Suprapubic skin (tissue), 4 donors: Measurements from ENCODE around the gene MUSTN1. TPM values are rescaled to one million over a fixed set of nuclear protein-coding genes. Genes with fewer than 3 reads are reported as not detected.
A peak's percentile ranks its signal among the peaks of the same experiment; 100 is the strongest.

Source experiments
- DNase-seq, 2 donors: peaks; one replicate each; pipeline ENCODE4 v3.0.0-alpha.2; 2019; ENCODE audit warnings: low spot score in 2 of 2
- H3K27ac ChIP-seq: fragments of 200-600 bp; sonication (generic); one replicate; pipeline ENCODE4 v1.5.1; 2019
- H3K27me3 ChIP-seq: fragments of 200-600 bp; sonication (generic); one replicate; pipeline ENCODE4 v1.5.1; 2019
- H3K36me3 ChIP-seq: fragments of 200-600 bp; sonication (generic); one replicate; pipeline ENCODE4 v1.5.1; 2019
- H3K4me1 ChIP-seq: fragments of 200-600 bp; sonication (generic); one replicate; pipeline ENCODE4 v1.5.1; 2019
- H3K4me3 ChIP-seq: fragments of 200-600 bp; sonication (generic); one replicate; pipeline ENCODE4 v1.5.1; 2019; ENCODE audit warnings: mild to moderate bottlenecking
- H3K9me3 ChIP-seq: fragments of 200-600 bp; sonication (generic); one replicate; pipeline ENCODE4 v1.5.1; 2019
- EP300 ChIP-seq: sonication (generic); formaldehyde crosslinking; IDR thresholded peaks from one replicate; pipeline ENCODE4 v1.6.1; 2017; ENCODE audit warnings: antibody characterized with exemption
- POLR2A ChIP-seq, 2 donors: fragments of 450-650 bp; IDR thresholded peaks; one replicate each; pipeline ENCODE4 v1.6.1; 2017; ENCODE audit warnings: antibody characterized with exemption in 2 of 2, mild to moderate bottlenecking in 2 of 2, moderate library complexity in 2 of 2
- POLR2AphosphoS5 ChIP-seq, 3 donors: sonication (generic); formaldehyde crosslinking; IDR thresholded peaks; one replicate each; pipeline ENCODE4 v1.6.1; 2017; ENCODE audit warnings: antibody characterized with exemption in 3 of 3
- WGBS: methylation state at CpG from one replicate; pipeline ENCODE4 v1.1.5; 2018; 5-methylcytosine and 5-hydroxymethylcytosine counted together
- total RNA-seq, 4 donors: library from RNA; depleted of rRNA; stranded (reverse); fragments of >200 nt; gene quantifications; one replicate each; pipeline ENCODE4 v1.1.0, GENCODE V29; 2016
- TF ChIP-seq, protein P1 (sequence below), 2 donors: fragments of 200-600 bp in 1 of 2; fragments of 450-650 bp in 1 of 2; sonication (generic) in 1 of 2; IDR thresholded peaks; one replicate each; pipeline ENCODE4 v1.5.1; 2016 to 2019; ENCODE audit warnings: antibody characterized with exemption in 2 of 2, mild to moderate bottlenecking in 1 of 2, moderate library complexity in 1 of 2

The MUSTN1 gene
- total RNA-seq, 4 donors from 2014 or later: 1.6 to 14.5 (median 8.3) TPM

DNA sequence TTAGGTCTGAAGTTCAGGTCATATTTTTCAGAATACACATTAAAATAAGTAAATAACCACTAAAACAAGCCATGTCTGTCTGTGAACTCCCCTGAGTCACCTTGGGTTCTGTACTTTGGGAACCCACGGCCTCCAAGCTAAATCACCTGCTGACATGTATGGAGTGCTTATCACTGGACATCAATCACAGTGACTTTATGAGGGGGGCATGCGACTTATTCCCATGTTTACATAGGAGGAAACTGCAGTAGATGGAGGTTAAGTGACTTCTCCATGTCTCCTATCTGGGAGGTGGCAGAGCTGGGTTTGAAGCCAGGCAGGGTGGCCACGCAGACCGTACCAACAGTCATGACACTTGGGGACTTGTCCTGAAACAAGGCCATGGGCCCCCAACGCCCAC, 12.5 kb downstream of the MUSTN1 start:
- 93% methylated on average over 5 of the region's 5 CpGs for WGBS
- H3K9me3 ChIP-seq: no peaks in the 10 kb centered on the region
- no peak overlapping the region for H3K4me3 ChIP-seq
- peaks cover 14% of the 10 kb centered on the region for H3K36me3 ChIP-seq
- H3K27me3 ChIP-seq: no peaks in the 10 kb centered on the region
- DNase-seq: no peak
- no peak for TF ChIP-seq POLR2A (IDR thresholded peaks at IDR 0.05)
- TF ChIP-seq EP300: no peak
- no peak for TF ChIP-seq POLR2AphosphoS5 (IDR thresholded peaks at IDR 0.05)
- TF ChIP-seq, protein P1, sequence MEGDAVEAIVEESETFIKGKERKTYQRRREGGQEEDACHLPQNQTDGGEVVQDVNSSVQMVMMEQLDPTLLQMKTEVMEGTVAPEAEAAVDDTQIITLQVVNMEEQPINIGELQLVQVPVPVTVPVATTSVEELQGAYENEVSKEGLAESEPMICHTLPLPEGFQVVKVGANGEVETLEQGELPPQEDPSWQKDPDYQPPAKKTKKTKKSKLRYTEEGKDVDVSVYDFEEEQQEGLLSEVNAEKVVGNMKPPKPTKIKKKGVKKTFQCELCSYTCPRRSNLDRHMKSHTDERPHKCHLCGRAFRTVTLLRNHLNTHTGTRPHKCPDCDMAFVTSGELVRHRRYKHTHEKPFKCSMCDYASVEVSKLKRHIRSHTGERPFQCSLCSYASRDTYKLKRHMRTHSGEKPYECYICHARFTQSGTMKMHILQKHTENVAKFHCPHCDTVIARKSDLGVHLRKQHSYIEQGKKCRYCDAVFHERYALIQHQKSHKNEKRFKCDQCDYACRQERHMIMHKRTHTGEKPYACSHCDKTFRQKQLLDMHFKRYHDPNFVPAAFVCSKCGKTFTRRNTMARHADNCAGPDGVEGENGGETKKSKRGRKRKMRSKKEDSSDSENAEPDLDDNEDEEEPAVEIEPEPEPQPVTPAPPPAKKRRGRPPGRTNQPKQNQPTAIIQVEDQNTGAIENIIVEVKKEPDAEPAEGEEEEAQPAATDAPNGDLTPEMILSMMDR (IDR thresholded peaks at IDR 0.05): no peak
- H3K27ac ChIP-seq: no peak overlapping the region
- H3K4me1 ChIP-seq: no peaks in the 10 kb centered on the region

DNA sequence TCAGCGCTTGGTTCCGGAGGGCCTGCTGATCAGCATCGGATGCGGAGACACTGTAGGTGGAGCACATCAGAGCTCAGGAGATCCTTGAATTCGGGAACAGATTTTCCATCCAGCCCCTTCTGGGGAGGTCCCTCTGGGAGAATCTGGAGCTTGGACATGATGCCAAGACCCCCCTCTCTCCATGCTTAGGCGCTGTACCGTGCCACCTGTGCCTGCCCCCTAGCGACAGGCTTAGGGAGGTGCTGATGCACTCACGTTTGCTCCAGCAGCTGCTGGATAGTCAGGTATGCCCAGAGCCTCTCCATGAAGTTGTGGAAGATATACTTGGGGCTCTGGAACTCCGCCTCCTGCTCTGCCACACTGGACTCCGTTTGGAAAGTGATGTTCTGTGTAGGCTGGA, 14.1 kb downstream of the MUSTN1 start:
- Histone ChIP-seq H3K4me1 (no peaks in the 10 kb centered on the region), H3K27ac (no peak overlapping the region), H3K9me3 (no peaks in the 10 kb centered on the region), H3K36me3 (peaks cover 14% of the 10 kb centered on the region), H3K4me3 (no peak overlapping the region), H3K27me3 (no peaks in the 10 kb centered on the region)
- TF ChIP-seq POLR2AphosphoS5 (IDR thresholded peaks at IDR 0.05) (no peak), EP300 (no peak)
- TF ChIP-seq, protein P1 (IDR thresholded peaks at IDR 0.05): peak in 1 of 2 donors; percentile 55
- DNase-seq: no peak
- WGBS: 61% methylated on average over 11 of the region's 11 CpGs

DNA sequence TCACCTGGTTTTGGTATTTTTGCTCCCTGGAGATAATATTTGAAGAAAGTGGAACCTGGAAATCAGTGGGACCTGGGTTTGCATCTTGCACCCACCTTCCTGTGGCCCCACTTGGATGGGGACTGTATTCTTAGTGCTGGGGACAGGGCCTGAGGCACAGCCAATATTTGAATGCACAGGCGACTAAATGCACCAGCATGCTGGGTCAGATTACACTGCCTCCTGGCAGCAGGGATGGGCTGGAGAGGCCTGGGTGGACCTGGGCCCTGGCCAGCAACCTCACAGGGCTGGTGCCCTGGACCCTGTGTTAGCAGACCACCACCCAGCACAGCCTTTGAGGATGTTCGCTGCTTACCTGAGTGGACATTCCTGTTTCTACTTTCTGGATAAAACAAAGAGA, 14.9 kb downstream of the MUSTN1 start:
- Histone ChIP-seq H3K4me3 (no peak overlapping the region), H3K4me1 (no peaks in the 10 kb centered on the region), H3K36me3 (peaks cover 14% of the 10 kb centered on the region), H3K27ac (no peak overlapping the region), H3K27me3 (no peaks in the 10 kb centered on the region), H3K9me3 (no peaks in the 10 kb centered on the region)
- no peak for TF ChIP-seq POLR2AphosphoS5 (IDR thresholded peaks at IDR 0.05)
- 80% methylated on average over 2 of the region's 2 CpGs for WGBS
- DNase-seq: no peak

DNA sequence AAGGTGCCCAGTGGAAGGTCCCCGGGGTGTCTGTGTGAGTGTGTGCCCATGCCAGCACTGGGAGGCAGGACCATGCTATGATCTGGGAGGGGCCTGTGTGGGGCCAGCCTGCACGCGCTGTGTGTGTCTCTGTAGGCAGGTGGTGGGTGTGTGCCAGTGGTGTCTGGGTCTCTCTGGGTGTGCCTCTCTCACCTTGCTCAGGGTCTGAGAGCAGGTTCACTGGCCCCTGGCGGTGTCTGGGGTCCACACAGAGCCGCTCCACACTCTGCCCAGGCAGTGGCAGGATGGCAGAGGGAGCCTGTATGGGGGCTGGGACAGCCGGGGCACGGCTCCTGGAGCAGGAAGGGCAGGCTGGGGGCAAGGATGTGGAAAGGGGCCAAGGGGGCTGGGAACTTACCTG, 17.0 kb downstream of the MUSTN1 start:
- Histone ChIP-seq H3K36me3 (peaks cover 3% of the 10 kb centered on the region), H3K4me3 (no peak overlapping the region), H3K27me3 (no peaks in the 10 kb centered on the region), H3K27ac (no peak overlapping the region), H3K9me3 (no peaks in the 10 kb centered on the region), H3K4me1 (no peaks in the 10 kb centered on the region)
- DNase-seq: no peak
- TF ChIP-seq POLR2A (IDR thresholded peaks at IDR 0.05): no peak
- no peak for TF ChIP-seq EP300
- TF ChIP-seq POLR2AphosphoS5 (IDR thresholded peaks at IDR 0.05): no peak
- TF ChIP-seq, protein P1 (IDR thresholded peaks at IDR 0.05): no peak
- 93% methylated on average over 4 of the region's 7 CpGs for WGBS

DNA sequence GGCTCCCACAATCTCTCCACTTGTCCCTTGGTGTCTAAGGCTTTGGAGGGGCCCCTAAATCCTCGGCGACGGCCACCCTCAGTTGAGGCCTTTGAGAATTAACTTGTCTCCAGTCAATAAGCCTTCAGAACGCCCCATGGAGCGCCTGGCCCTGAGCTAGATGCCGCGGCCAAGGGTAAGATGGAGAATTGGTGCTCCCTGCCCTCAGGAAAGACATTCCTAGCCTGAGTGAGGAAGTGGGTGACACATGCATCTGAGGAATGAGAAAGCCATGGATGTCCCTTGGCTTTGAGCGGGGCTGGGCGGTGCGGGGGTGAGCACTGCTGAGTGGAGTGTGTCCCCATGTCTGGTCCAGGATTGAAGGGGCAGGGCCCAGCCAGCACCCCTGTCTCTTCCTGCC, 17.6 kb downstream of the MUSTN1 start:
- Histone ChIP-seq H3K27me3 (no peaks in the 10 kb centered on the region), H3K36me3 (no peaks in the 10 kb centered on the region), H3K4me3 (no peak overlapping the region), H3K9me3 (no peaks in the 10 kb centered on the region), H3K27ac (no peak overlapping the region), H3K4me1 (no peaks in the 10 kb centered on the region)
- DNase-seq: no peak
- 98% methylated on average over 10 of the region's 10 CpGs for WGBS
- no peak for TF ChIP-seq POLR2A (IDR thresholded peaks at IDR 0.05)
- TF ChIP-seq, protein P1 (IDR thresholded peaks at IDR 0.05): no peak
- no peak for TF ChIP-seq POLR2AphosphoS5 (IDR thresholded peaks at IDR 0.05)

DNA sequence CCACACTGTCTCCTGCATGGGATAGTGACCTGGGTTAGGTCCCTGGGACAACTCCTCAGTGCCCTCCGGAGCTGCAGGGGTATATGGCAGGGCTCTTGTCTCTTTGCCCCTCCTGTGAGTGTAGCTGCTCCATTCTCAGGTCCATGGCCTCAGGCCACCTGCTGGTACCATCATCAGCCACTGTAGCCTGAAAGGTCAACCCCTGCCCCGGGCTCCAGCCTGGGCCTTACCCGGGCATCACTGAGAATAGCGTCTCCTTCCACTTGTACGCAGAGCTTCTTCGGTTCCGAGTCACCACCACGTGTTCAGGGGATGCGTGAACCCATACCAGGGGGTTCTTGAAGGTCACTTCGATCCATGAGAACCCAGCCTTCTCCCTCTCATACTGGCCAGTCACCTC, 18.2 kb downstream of the MUSTN1 start:
- no peaks in the 10 kb centered on the region for H3K36me3 ChIP-seq
- TF ChIP-seq POLR2A (IDR thresholded peaks at IDR 0.05) (no peak), EP300 (no peak), POLR2AphosphoS5 (IDR thresholded peaks at IDR 0.05) (no peak)
- H3K4me1 ChIP-seq: no peaks in the 10 kb centered on the region
- no peak overlapping the region for H3K4me3 ChIP-seq
- no peaks in the 10 kb centered on the region for H3K9me3 ChIP-seq
- no peak overlapping the region for H3K27ac ChIP-seq
- no peaks in the 10 kb centered on the region for H3K27me3 ChIP-seq
- DNase-seq: no peak
- WGBS: 90% methylated on average over 9 of the region's 10 CpGs
